ENCODE results near the gene PHACTR1. TPM values are rescaled to one million over a fixed set of nuclear protein-coding genes. Genes with fewer than 3 reads are reported as not detected.

Gene PHACTR1
- total RNA-seq, 1 donor from 2014 or later, result 8.5 TPM

DNA sequence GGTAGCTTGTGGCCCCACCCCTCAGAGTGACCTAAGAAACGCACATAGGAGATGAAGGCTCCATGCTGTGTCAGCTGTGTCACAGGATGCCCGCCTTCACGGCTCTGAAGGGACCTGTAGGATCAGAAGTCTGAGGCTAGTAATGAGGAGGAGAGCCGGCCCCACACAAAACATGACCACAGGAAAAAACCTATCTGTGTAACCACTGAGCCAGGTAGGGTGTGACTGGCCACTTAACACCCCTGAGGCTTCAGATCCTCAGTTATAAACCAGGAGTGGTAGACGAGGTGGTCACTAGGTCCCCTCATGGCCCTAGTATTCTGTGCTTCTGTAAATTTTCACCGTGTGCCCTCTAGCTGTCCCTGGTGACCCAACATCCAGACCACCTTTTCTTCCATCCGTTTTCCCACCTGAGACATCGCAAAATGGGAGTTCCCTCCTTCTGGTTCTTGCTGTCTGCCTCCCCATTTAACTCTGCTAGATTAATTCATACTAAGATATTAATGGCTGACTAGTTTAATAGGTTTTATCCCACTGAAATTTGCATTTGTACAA is 558.9 kb downstream of the PHACTR1 start:
- no peaks in the 10 kb centered on the region for H3K79me2 ChIP-seq (ENCODE audit: insufficient read depth, low read length)
- DNase-seq (ENCODE audit: low read depth) (no peak), FAIRE-seq (no peak)
- Mint-ChIP-seq H3K9me3 (ENCODE audit: unreplicated experiment) (no peaks in the 10 kb centered on the region), H3K27me3 (ENCODE audit: low read depth, unreplicated experiment) (no peaks in the 10 kb centered on the region), H3K36me3 (ENCODE audit: low read depth, unreplicated experiment) (peaks cover 4% of the 10 kb centered on the region), H3K4me3 (ENCODE audit: unreplicated experiment) (no peak overlapping the region), H3K27ac (ENCODE audit: unreplicated experiment) (no peak overlapping the region), H3K4me1 (ENCODE audit: low read depth, unreplicated experiment) (peaks cover 27% of the 10 kb centered on the region)
- no peaks in the 10 kb centered on the region for H3K27me3 ChIP-seq (ENCODE audit: insufficient read depth, low read length)
- no peak overlapping the region for H3K9ac ChIP-seq (ENCODE audit: low read length)
- H3K4me2 ChIP-seq (ENCODE audit: low read length), result no peak overlapping the region
- no peak overlapping the region for H3K4me3 ChIP-seq (ENCODE audit: insufficient read depth, low read depth, low read length)
- no peak overlapping the region for H2AFZ ChIP-seq (ENCODE audit: low read depth, low read length)
- no peak overlapping the region for H3K27ac ChIP-seq (ENCODE audit: low read depth, low read length)
- no peaks in the 10 kb centered on the region for H4K20me1 ChIP-seq (ENCODE audit: insufficient read depth, low read length)
- H3K36me3 ChIP-seq (ENCODE audit: insufficient read depth, low read length), result no peaks in the 10 kb centered on the region
- H3K4me1 ChIP-seq (ENCODE audit: insufficient read depth, low read length), result no peaks in the 10 kb centered on the region
- TF ChIP-seq, protein P1, sequence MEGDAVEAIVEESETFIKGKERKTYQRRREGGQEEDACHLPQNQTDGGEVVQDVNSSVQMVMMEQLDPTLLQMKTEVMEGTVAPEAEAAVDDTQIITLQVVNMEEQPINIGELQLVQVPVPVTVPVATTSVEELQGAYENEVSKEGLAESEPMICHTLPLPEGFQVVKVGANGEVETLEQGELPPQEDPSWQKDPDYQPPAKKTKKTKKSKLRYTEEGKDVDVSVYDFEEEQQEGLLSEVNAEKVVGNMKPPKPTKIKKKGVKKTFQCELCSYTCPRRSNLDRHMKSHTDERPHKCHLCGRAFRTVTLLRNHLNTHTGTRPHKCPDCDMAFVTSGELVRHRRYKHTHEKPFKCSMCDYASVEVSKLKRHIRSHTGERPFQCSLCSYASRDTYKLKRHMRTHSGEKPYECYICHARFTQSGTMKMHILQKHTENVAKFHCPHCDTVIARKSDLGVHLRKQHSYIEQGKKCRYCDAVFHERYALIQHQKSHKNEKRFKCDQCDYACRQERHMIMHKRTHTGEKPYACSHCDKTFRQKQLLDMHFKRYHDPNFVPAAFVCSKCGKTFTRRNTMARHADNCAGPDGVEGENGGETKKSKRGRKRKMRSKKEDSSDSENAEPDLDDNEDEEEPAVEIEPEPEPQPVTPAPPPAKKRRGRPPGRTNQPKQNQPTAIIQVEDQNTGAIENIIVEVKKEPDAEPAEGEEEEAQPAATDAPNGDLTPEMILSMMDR (IDR thresholded peaks at IDR 0.05; ENCODE audit: insufficient read depth, low read depth, low read length), result no peak
- TF ChIP-seq EZH2 (IDR thresholded peaks at IDR 0.05; ENCODE audit: insufficient read depth, low read length), result no peak
- H3K9me3 ChIP-seq (ENCODE audit: insufficient read depth, low read depth, low read length), result no peaks in the 10 kb centered on the region

DNA sequence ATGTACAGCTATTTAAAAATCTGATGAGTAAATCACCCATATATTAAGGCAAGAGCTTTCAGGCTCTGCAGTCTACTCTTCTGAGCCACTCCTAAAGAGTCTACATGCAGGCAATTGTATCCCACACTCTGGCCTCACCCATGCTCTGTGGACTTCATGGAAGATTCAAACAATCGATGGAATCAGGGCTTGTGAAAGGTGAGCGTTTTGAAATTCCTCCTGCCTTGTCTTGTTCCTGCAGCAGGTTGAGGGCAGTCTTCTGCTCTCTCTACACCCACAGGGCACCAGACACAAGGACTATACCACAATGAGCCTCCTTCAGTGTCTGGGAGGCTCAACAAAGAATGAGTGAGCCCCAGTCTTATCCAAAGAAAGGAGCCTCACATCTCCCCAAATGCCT is 560.7 kb downstream of the PHACTR1 start:
- H3K4me3 Mint-ChIP-seq (ENCODE audit: unreplicated experiment), result no peak overlapping the region
- H3K36me3 Mint-ChIP-seq (ENCODE audit: low read depth, unreplicated experiment), result peaks cover 4% of the 10 kb centered on the region
- H3K4me3 ChIP-seq (ENCODE audit: insufficient read depth, low read depth, low read length), result no peak overlapping the region
- no peaks in the 10 kb centered on the region for H3K79me2 ChIP-seq (ENCODE audit: insufficient read depth, low read length)
- no peak overlapping the region for H3K4me2 ChIP-seq (ENCODE audit: low read length)
- H3K27ac Mint-ChIP-seq (ENCODE audit: unreplicated experiment), result no peak overlapping the region
- H2AFZ ChIP-seq (ENCODE audit: low read depth, low read length), result no peak overlapping the region
- no peak for DNase-seq (ENCODE audit: low read depth)
- H4K20me1 ChIP-seq (ENCODE audit: insufficient read depth, low read length), result no peaks in the 10 kb centered on the region
- no peaks in the 10 kb centered on the region for H3K9me3 Mint-ChIP-seq (ENCODE audit: unreplicated experiment)
- FAIRE-seq, result no peak
- H3K27me3 ChIP-seq (ENCODE audit: insufficient read depth, low read length), result no peaks in the 10 kb centered on the region
- no peaks in the 10 kb centered on the region for H3K4me1 ChIP-seq (ENCODE audit: insufficient read depth, low read length)
- no peaks in the 10 kb centered on the region for H3K36me3 ChIP-seq (ENCODE audit: insufficient read depth, low read length)
- H3K9ac ChIP-seq (ENCODE audit: low read length), result no peak overlapping the region
- TF ChIP-seq, protein P1 (IDR thresholded peaks at IDR 0.05; ENCODE audit: insufficient read depth, low read depth, low read length), result no peak
- TF ChIP-seq EZH2 (IDR thresholded peaks at IDR 0.05; ENCODE audit: insufficient read depth, low read length), result no peak
- H3K4me1 Mint-ChIP-seq (ENCODE audit: low read depth, unreplicated experiment), result peaks cover 21% of the 10 kb centered on the region
- no peak overlapping the region for H3K27ac ChIP-seq (ENCODE audit: low read depth, low read length)
- H3K27me3 Mint-ChIP-seq (ENCODE audit: low read depth, unreplicated experiment), result no peaks in the 10 kb centered on the region
- no peaks in the 10 kb centered on the region for H3K9me3 ChIP-seq (ENCODE audit: insufficient read depth, low read depth, low read length)

DNA sequence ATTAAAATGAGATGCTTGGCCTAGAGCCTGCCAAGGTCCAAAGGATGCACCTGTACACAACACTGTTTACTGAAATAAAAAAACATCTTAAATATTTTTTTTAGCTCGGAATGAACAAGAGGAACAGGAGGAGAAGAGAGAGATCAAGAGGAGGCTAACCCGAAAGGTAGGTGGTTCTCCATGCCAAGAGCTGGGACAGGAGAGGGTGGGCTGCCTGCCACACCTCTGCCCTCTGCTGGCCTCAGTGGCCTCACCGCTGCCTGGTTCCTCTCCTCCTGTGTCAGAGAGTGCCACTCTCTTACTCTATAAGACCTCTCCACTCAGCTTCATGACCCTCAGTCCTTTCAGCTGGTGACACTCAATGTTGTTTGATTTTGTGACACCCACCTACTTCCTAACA is 561.6 kb downstream of the PHACTR1 start:
- no peak for DNase-seq (ENCODE audit: low read depth)
- no peak for FAIRE-seq
- Histone ChIP-seq H4K20me1 (ENCODE audit: insufficient read depth, low read length) (no peaks in the 10 kb centered on the region), H3K9me3 (ENCODE audit: insufficient read depth, low read depth, low read length) (no peaks in the 10 kb centered on the region), H3K27me3 (ENCODE audit: insufficient read depth, low read length) (no peaks in the 10 kb centered on the region), H3K27ac (ENCODE audit: low read depth, low read length) (no peak overlapping the region), H3K79me2 (ENCODE audit: insufficient read depth, low read length) (no peaks in the 10 kb centered on the region), H3K4me2 (ENCODE audit: low read length) (no peak overlapping the region), H2AFZ (ENCODE audit: low read depth, low read length) (no peak overlapping the region), H3K9ac (ENCODE audit: low read length) (no peak overlapping the region), H3K4me3 (ENCODE audit: insufficient read depth, low read depth, low read length) (no peak overlapping the region), H3K4me1 (ENCODE audit: insufficient read depth, low read length) (no peaks in the 10 kb centered on the region), H3K36me3 (ENCODE audit: insufficient read depth, low read length) (no peaks in the 10 kb centered on the region)
- no peak overlapping the region for H3K4me3 Mint-ChIP-seq (ENCODE audit: unreplicated experiment)
- TF ChIP-seq EZH2 (IDR thresholded peaks at IDR 0.05; ENCODE audit: insufficient read depth, low read length), result no peak
- TF ChIP-seq, protein P1 (IDR thresholded peaks at IDR 0.05; ENCODE audit: insufficient read depth, low read depth, low read length), result no peak
- H3K27ac Mint-ChIP-seq (ENCODE audit: unreplicated experiment), result no peak overlapping the region
- H3K36me3 Mint-ChIP-seq (ENCODE audit: low read depth, unreplicated experiment), result peaks cover 4% of the 10 kb centered on the region
- no peaks in the 10 kb centered on the region for H3K27me3 Mint-ChIP-seq (ENCODE audit: low read depth, unreplicated experiment)
- no peaks in the 10 kb centered on the region for H3K9me3 Mint-ChIP-seq (ENCODE audit: unreplicated experiment)
- H3K4me1 Mint-ChIP-seq (ENCODE audit: low read depth, unreplicated experiment), result peaks cover 12% of the 10 kb centered on the region

Data from astrocyte (in vitro differentiated cells and primary cell).